ENCODE data around the gene NOX3.

- no peak for TF ChIP-seq POLR2A (IDR thresholded peaks at IDR 0.05; ENCODE audit: low read depth, low read length)
- TF ChIP-seq TAF1 (IDR thresholded peaks at IDR 0.05; ENCODE audit: borderline replicate concordance, low read depth, low read length): no peak
Measured at GRCh38 chr6:155384321-155384952, 71.2 kb downstream of the NOX3 start.
